B cell (primary cell): ENCODE results near the gene PBX1. TPM values are rescaled to one million over a fixed set of nuclear protein-coding genes. Genes with fewer than 3 reads are reported as not detected.

ENCODE experiments used
- ATAC-seq: fragments of 200-7000 bp; cut with Tn5 transposase; one replicate; pipeline ENCODE4 v1.10.0; 2021; ENCODE audit warnings: low read depth, mild to moderate bottlenecking, moderate number of reproducible peaks, moderate library complexity
- CTCF ChIA-PET: fragments of 350-600 bp; sonication (Branson Sonifier 250); formaldehyde crosslinking; loops from one replicate; lab custom pipeline; 2021; ENCODE audit warnings: antibody characterized with exemption, inconsistent platforms; lab: Charles Lee
- POLR2A ChIA-PET: fragments of 350-600 bp; sonication (Branson Sonifier 250); formaldehyde crosslinking; loops from one replicate; lab custom pipeline; 2021; ENCODE audit warnings: antibody characterized with exemption; lab: Charles Lee
- DNase-seq: peaks from one replicate; pipeline ENCODE4 v3.0.0; 2013
- H2AFZ ChIP-seq: 2 replicates; pipeline ENCODE4 v1.6.1; 2012; ENCODE audit warnings: mild to moderate bottlenecking, low read depth, low read length; ENCODE audit not compliant: insufficient read depth, poor library complexity, severe bottlenecking
- H3K27ac ChIP-seq, 2 donors: 1 replicate in 1 of 2; 2 replicates in 1 of 2; pipeline ENCODE4 v1.5.1; 2012 to 2013; ENCODE audit warnings: low read length in 2 of 2, mild to moderate bottlenecking in 2 of 2, moderate library complexity in 1 of 2
- H3K27me3 ChIP-seq, 4 experiments: fragments of 200-600 bp in 1 of 4; sonication (generic) in 1 of 4; replicated peaks in 1 of 4; 1 replicate in 2 of 4; 2 replicates in 2 of 4; pipeline versions ENCODE4 v1.6.1 to v1.7.0; 2013 to 2016; ENCODE audit warnings: low read length in 3 of 4, mild to moderate bottlenecking in 2 of 4, mixed read lengths in 1 of 4, moderate library complexity in 1 of 4; ENCODE audit not compliant: insufficient read depth in 4 of 4, control insufficient read depth in 3 of 4; ENCODE audit errors: control extremely low read depth in 1 of 4
- H3K36me3 ChIP-seq, 2 experiments: replicated peaks in 1 of 2; 1 replicate in 1 of 2; 2 replicates in 1 of 2; pipeline versions ENCODE4 v1.6.1 to v1.7.1; 2013; ENCODE audit warnings: low read length in 1 of 2; ENCODE audit not compliant: insufficient read depth in 2 of 2, control insufficient read depth in 1 of 2; ENCODE audit errors: control extremely low read depth in 1 of 2, extremely low read depth in 1 of 2
- H3K4me1 ChIP-seq, 2 donors: fragments of 200-600 bp in 1 of 2; sonication (generic) in 1 of 2; 1 replicate in 1 of 2; 2 replicates in 1 of 2; pipeline versions ENCODE4 v1.5.1 to v1.6.1; 2013 to 2017; ENCODE audit warnings: low read length in 2 of 2; ENCODE audit not compliant: control insufficient read depth in 2 of 2, insufficient read depth in 2 of 2
- H3K4me2 ChIP-seq: replicated peaks from 2 replicates; pipeline ENCODE3; 2012; ENCODE audit warnings: mild to moderate bottlenecking, low read depth, low read length; ENCODE audit not compliant: poor library complexity, severe bottlenecking
- H3K4me3 ChIP-seq, 5 experiments: fragments of 200-600 bp in 1 of 5; sonication (generic) in 1 of 5; 1 replicate in 3 of 5; 2 replicates in 2 of 5; pipeline versions ENCODE4 v1.5.1 to v1.7.0; 2011 to 2016; ENCODE audit warnings: low read length in 4 of 5, mild to moderate bottlenecking in 4 of 5, low read depth in 2 of 5, control low read depth in 1 of 5, moderate library complexity in 1 of 5; ENCODE audit not compliant: insufficient read depth in 1 of 5; ENCODE audit errors: control extremely low read depth in 1 of 5, extremely low read depth in 1 of 5
- H3K79me2 ChIP-seq: fragments of 200-600 bp; sonication (generic); one replicate; pipeline ENCODE4 v1.6.0; 2016; ENCODE audit warnings: low read length; ENCODE audit not compliant: control insufficient read depth, insufficient read depth
- H3K9ac ChIP-seq: fragments of 200-600 bp; sonication (generic); 2 replicates; pipeline ENCODE4 v1.6.1; 2017; ENCODE audit warnings: mild to moderate bottlenecking, low read length, moderate library complexity
- H3K9me3 ChIP-seq, 3 donors: one replicate each; pipeline versions ENCODE4 v1.6.1 to v1.7.1; 2013; ENCODE audit warnings: low read length in 2 of 3; ENCODE audit not compliant: control insufficient read depth in 2 of 3, insufficient read depth in 1 of 3; ENCODE audit errors: control extremely low read depth in 1 of 3
- H4K20me1 ChIP-seq: 2 replicates; pipeline ENCODE4 v1.6.0; 2012; ENCODE audit warnings: mild to moderate bottlenecking, low read length; ENCODE audit not compliant: insufficient read depth, control insufficient read depth, poor library complexity, severe bottlenecking
- H3K27ac Mint-ChIP-seq: one replicate; pipeline ENCODE4 v1.8.0; 2021; ENCODE audit warnings: mixed read lengths
- H3K27me3 Mint-ChIP-seq: one replicate; pipeline ENCODE4 v1.8.0; 2021; ENCODE audit warnings: mixed read lengths
- H3K4me1 Mint-ChIP-seq: one replicate; pipeline ENCODE4 v1.8.0; 2021; ENCODE audit warnings: mixed read lengths
- H3K4me3 Mint-ChIP-seq: one replicate; pipeline ENCODE4 v1.8.0; 2021; ENCODE audit warnings: mixed read lengths
- H3K9me3 Mint-ChIP-seq: one replicate; pipeline ENCODE4 v1.8.0; 2022; ENCODE audit warnings: mixed read lengths; ENCODE audit not compliant: insufficient read depth
- CTCF ChIP-seq: fragments of 200-600 bp; IDR thresholded peaks from one replicate; pipeline ENCODE4 v1.8.0; 2022; ENCODE audit warnings: antibody characterized with exemption, mild to moderate bottlenecking
- EZH2 ChIP-seq: IDR thresholded peaks from 2 replicates; pipeline ENCODE4 v1.6.1; 2012; ENCODE audit warnings: borderline replicate concordance, low read depth, mild to moderate bottlenecking, moderate library complexity, low read length; ENCODE audit not compliant: insufficient read depth, poor library complexity, severe bottlenecking
- WGBS: methylation state at CpG from one replicate; pipeline ENCODE4 v1.1.5; 2013; ENCODE audit warnings: missing lambda C conversion rate; ENCODE audit not compliant: insufficient coverage; 5-methylcytosine and 5-hydroxymethylcytosine counted together
- intact Hi-C: fragments of 100-400 bp; cut with micrococcal nuclease; formaldehyde crosslinking; loops from one replicate; pipeline ENCODE4 v1.10.0; 2022
- polyA plus RNA-seq: library from polyadenylated mRNA; depleted of rRNA; stranded (reverse); fragments of >200 nt; gene quantifications from 2 replicates; pipeline ENCODE4 v1.2.3, GENCODE V29; 2012
- total RNA-seq, 2 donors: library from RNA; stranded (reverse); fragments of 120-200 nt in 1 of 2; gene quantifications; 1 replicate in 1 of 2; 2 replicates in 1 of 2; pipeline versions ENCODE4 v1.2.3 to v1.2.4, GENCODE V29; 2013 to 2022

Gene PBX1
- total and polyA plus RNA-seq, 2 donors (not counting 1 experiment from before 2014, with no cell fraction given): 0.32 TPM; not detected in 1

GRCh38 chr1:164638492-164639202 is 79.7 kb downstream of the PBX1 start:
- WGBS: 96% methylated on average over 7 of the region's 14 CpGs
- ATAC-seq: no peak
- Histone ChIP-seq H3K79me2 (no peaks in the 10 kb centered on the region), H3K9me3 (no peaks in the 10 kb centered on the region), H3K4me2 (no peak overlapping the region), H3K4me3 (no peak overlapping the region), H3K4me1 (no peaks in the 10 kb centered on the region), H3K27me3 (no peaks in the 10 kb centered on the region), H2AFZ (no peak overlapping the region), H3K27ac (no peak overlapping the region), H3K9ac (no peak overlapping the region), H4K20me1 (no peaks in the 10 kb centered on the region), H3K36me3 (no peaks in the 10 kb centered on the region)
- CTCF ChIA-PET: no interaction called here
- no peaks in the 10 kb centered on the region for H3K27me3 Mint-ChIP-seq
- no peak for DNase-seq
- H3K9me3 Mint-ChIP-seq: no peaks in the 10 kb centered on the region
- POLR2A ChIA-PET: no interaction called here
- intact Hi-C loops: no loop called here
- no peak overlapping the region for H3K4me3 Mint-ChIP-seq
- no peak for TF ChIP-seq EZH2
- H3K27ac Mint-ChIP-seq: no peak overlapping the region
- H3K4me1 Mint-ChIP-seq: no peaks in the 10 kb centered on the region

GRCh38 chr1:164640686-164641352 is 81.8 kb downstream of the PBX1 start:
- POLR2A ChIA-PET: no interaction called here

More at GRCh38 chr1:164640686-164641352, 81.8 kb downstream of the PBX1 start:
- Histone ChIP-seq H2AFZ (no peak overlapping the region), H3K4me2 (no peak overlapping the region), H3K36me3 (no peaks in the 10 kb centered on the region), H3K9me3 (no peaks in the 10 kb centered on the region), H3K4me1 (no peaks in the 10 kb centered on the region), H3K27ac (no peak overlapping the region), H3K79me2 (no peaks in the 10 kb centered on the region), H4K20me1 (no peaks in the 10 kb centered on the region), H3K9ac (no peak overlapping the region), H3K4me3 (no peak overlapping the region), H3K27me3 (no peaks in the 10 kb centered on the region)
- H3K9me3 Mint-ChIP-seq: no peaks in the 10 kb centered on the region
- WGBS: 84% methylated on average over 4 of the region's 5 CpGs
- ATAC-seq: no peak
- intact Hi-C loops: no loop called here
- H3K27me3 Mint-ChIP-seq: peaks cover 3% of the 10 kb centered on the region
- no peak for DNase-seq
- no peak overlapping the region for H3K4me3 Mint-ChIP-seq
- H3K27ac Mint-ChIP-seq: no peak overlapping the region
- TF ChIP-seq EZH2: no peak
- TF ChIP-seq CTCF: no peak
- CTCF ChIA-PET: no interaction called here
- no peaks in the 10 kb centered on the region for H3K4me1 Mint-ChIP-seq
